ENCODE results near the gene WBP4. TPM values are rescaled to one million over a fixed set of nuclear protein-coding genes. Genes with fewer than 3 reads are reported as not detected.
A peak's percentile ranks its signal among the peaks of the same experiment; 100 is the strongest.

The WBP4 gene
- total and polyA plus RNA-seq, 2 of the 13 experiments (the other 11 are each of a cell fraction or from before 2014, with no cell fraction given) = 6.7 to 11.7 TPM

DNA sequence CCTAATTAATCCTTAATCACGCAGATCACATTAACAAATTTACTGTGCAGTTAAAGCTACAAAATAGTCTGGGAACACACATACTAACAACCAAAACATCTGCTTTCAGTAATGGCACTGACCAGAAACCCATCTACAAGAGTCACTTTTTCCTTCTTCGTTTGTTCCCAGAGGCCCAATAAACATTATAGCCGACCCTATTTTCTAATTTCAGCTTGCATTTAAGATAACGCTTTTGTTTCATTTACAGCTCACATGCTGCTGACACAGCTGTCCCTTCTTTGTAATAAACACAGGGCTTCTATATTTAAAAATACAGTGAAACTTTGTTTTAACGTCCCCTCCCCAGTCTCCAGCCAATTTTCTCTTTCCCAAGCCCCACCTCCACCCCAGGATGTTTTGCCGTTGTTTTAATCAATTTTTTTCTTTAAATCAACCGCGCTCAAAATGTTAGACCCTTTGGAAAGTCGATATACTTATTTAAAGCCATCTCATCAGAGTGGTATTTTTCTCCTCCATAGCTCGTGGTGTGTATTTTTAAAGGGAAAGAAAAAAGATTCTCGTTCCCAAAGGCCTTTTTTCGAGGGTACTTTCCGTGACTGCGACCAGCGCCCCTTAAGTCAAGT, 1.7 kb upstream of the WBP4 start (continued):
- no peak for TF ChIP-seq U2AF1 (optimal IDR thresholded peaks at IDR 0.05; ENCODE audit: low read depth, low read length)

DNA sequence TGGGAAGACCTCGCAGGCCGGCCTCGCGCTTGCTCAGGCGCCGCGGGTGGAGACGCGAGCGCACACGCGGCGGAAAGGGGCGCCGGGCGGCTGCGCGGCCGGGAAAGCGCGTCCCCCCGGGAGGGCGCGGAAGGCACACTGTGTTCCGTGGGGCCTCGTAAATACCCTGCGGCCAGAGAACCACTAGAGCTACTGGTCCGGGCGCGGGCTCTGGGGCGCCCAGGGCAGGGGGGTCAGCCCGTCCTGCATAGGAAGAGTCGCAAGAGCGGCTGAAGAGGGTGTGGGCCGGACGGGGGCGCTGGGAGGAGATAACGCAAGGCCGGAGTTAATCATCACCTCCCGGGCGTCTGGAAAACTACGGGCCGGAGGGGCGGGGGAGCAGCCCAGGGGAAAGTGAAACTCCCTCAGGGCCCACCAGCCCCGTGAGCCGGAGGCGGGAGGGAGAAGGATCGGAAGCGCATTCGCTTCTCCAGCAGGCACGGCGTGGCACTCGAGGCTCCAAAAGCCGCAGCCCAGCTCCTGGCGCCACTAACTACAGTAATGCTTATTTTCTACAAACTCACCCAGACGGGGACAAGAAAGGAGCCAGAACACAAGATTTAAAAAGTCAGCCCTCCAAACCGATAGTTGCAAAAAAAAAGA, 1.1 kb upstream of the WBP4 start:
- peak overlapping the region; percentile 93 for H3K9ac ChIP-seq (ENCODE audit: insufficient read depth, low read depth, low read length)
- H3K4me2 ChIP-seq (ENCODE audit: low read depth, low read length) = peak overlapping the region; percentile 86
- peaks cover 86% of the 10 kb centered on the region for H3K79me2 ChIP-seq (ENCODE audit: insufficient read depth, low read length)
- intact Hi-C loops (cut with micrococcal nuclease; ENCODE audit: unreplicated experiment) = loop anchor here (2.0 to 5.0 kb wide), 4 partner anchors 55 to 273 kb away; partner anchors contain the start of genes KBTBD6, NAA16 and SLC25A15
- H3K27ac ChIP-seq (ENCODE audit: extremely low read length, insufficient read depth, low read length) = peak overlapping the region; percentile 98
- ChIA-PET CTCF (ENCODE audit: low intra/inter-chr PET ratio, low total read pairs) (no interaction called here), POLR2A (interaction anchor here (0.6 to 2.7 kb wide), 22 partner anchors 9 to 593 kb away, joined by 3 to 35 read pairs (median 4); partner anchors contain the start of genes ELF1, KBTBD7 and SLC25A15)
- H3K4me3 ChIP-seq (replicated peaks in 1 of 3; ENCODE audit: insufficient read depth in 1 of 3, low read depth in 2 of 3, low read length in 3 of 3) = peak overlapping the region; percentile 84 to 96 (median 90)
- H2AFZ ChIP-seq (ENCODE audit: low read length) = no peak overlapping the region
- H3K9me3 ChIP-seq (ENCODE audit: low read length) = no peaks in the 10 kb centered on the region
- peak; percentile 92 for DNase-seq (ENCODE audit: low spot score)
- ATAC-seq = peak; percentile 81
- H3K27me3 ChIP-seq (ENCODE audit: control insufficient read depth in 1 of 2, insufficient read depth in 2 of 2, low read length in 2 of 2) = no peaks in the 10 kb centered on the region; a peak in 1 of 5 replicates
- WGBS (ENCODE audit: low lambda C conversion rate) = 0% methylated on average over 24 of the region's 57 CpGs
- TSS peak; percentile 52 for BruUV-seq (replicated peaks)
- in situ Hi-C loops (cut with HindIII; ENCODE audit: extremely low pct_ligation_motif_present, low pct_unique_long_range_greater_than_20kb) = loop anchor here (10.0 kb wide), 1 partner anchor 135 kb away; the partner anchor contains the start of gene KBTBD7
- H3K36me3 ChIP-seq (replicated peaks in 1 of 2; ENCODE audit: control insufficient read depth in 1 of 2, insufficient read depth in 2 of 2, low read length in 2 of 2) = peaks cover 0 to under 1% of the 10 kb centered on the region in 2 experiments; a peak in 4 of 5 replicates
- FAIRE-seq = peak; percentile 57
- H4K20me1 ChIP-seq (ENCODE audit: insufficient read depth, low read length) = peaks cover 35% of the 10 kb centered on the region
- peaks cover 63% of the 10 kb centered on the region for H3K4me1 ChIP-seq (ENCODE audit: insufficient read depth, low read length)
- TF ChIP-seq ZNF460 (CRISPR knock-in tag; IDR thresholded peaks at IDR 0.05; ENCODE audit: borderline replicate concordance) (peak; percentile 31; the same call in 1 of the 2 replicates), ZNF570 (CRISPR knock-in tag; IDR thresholded peaks at IDR 0.05; ENCODE audit: borderline replicate concordance) (no peak), ZNF563 (CRISPR knock-in tag; IDR thresholded peaks at IDR 0.05) (peak; percentile 64), ATF1 (CRISPR knock-in tag; IDR thresholded peaks at IDR 0.05) (no peak), CBFB (CRISPR knock-in tag; IDR thresholded peaks at IDR 0.05) (0 out of 2 replicates have a peak, but pooled peaks have one; percentile 24), FOSL1 (CRISPR knock-in tag; IDR thresholded peaks at IDR 0.05; ENCODE audit: borderline replicate concordance) (no peak), PRMT3 (CRISPR knock-in tag; IDR thresholded peaks at IDR 0.05; ENCODE audit: borderline replicate concordance, low read depth) (no peak), ZC3H13 (CRISPR knock-in tag; IDR thresholded peaks at IDR 0.05) (peak; percentile 73), ZNF160 (CRISPR knock-in tag; IDR thresholded peaks at IDR 0.05) (no peak), ZNF282 (IDR thresholded peaks at IDR 0.05; ENCODE audit: partially characterized antibody) (no peak), NFKBIZ (CRISPR knock-in tag; IDR thresholded peaks at IDR 0.05) (no peak)
- TF ChIP-seq, protein P1, sequence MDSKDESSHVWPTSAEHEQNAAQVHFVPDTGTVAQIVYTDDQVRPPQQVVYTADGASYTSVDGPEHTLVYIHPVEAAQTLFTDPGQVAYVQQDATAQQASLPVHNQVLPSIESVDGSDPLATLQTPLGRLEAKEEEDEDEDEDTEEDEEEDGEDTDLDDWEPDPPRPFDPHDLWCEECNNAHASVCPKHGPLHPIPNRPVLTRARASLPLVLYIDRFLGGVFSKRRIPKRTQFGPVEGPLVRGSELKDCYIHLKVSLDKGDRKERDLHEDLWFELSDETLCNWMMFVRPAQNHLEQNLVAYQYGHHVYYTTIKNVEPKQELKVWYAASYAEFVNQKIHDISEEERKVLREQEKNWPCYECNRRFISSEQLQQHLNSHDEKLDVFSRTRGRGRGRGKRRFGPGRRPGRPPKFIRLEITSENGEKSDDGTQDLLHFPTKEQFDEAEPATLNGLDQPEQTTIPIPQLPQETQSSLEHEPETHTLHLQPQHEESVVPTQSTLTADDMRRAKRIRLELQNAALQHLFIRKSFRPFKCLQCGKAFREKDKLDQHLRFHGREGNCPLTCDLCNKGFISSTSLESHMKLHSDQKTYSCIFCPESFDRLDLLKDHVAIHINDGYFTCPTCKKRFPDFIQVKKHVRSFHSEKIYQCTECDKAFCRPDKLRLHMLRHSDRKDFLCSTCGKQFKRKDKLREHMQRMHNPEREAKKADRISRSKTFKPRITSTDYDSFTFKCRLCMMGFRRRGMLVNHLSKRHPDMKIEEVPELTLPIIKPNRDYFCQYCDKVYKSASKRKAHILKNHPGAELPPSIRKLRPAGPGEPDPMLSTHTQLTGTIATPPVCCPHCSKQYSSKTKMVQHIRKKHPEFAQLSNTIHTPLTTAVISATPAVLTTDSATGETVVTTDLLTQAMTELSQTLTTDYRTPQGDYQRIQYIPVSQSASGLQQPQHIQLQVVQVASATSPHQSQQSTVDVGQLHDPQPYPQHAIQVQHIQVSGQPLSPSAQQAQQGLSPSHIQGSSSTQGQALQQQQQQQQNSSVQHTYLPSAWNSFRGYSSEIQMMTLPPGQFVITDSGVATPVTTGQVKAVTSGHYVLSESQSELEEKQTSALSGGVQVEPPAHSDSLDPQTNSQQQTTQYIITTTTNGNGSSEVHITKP (CRISPR knock-in tag; IDR thresholded peaks at IDR 0.05; ENCODE audit: low read depth) = peak; percentile 83
- TF ChIP-seq, protein P2, sequence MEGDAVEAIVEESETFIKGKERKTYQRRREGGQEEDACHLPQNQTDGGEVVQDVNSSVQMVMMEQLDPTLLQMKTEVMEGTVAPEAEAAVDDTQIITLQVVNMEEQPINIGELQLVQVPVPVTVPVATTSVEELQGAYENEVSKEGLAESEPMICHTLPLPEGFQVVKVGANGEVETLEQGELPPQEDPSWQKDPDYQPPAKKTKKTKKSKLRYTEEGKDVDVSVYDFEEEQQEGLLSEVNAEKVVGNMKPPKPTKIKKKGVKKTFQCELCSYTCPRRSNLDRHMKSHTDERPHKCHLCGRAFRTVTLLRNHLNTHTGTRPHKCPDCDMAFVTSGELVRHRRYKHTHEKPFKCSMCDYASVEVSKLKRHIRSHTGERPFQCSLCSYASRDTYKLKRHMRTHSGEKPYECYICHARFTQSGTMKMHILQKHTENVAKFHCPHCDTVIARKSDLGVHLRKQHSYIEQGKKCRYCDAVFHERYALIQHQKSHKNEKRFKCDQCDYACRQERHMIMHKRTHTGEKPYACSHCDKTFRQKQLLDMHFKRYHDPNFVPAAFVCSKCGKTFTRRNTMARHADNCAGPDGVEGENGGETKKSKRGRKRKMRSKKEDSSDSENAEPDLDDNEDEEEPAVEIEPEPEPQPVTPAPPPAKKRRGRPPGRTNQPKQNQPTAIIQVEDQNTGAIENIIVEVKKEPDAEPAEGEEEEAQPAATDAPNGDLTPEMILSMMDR (CRISPR knock-in tag; IDR thresholded peaks at IDR 0.05) = peak; percentile 74
- TF ChIP-seq, protein P3, sequence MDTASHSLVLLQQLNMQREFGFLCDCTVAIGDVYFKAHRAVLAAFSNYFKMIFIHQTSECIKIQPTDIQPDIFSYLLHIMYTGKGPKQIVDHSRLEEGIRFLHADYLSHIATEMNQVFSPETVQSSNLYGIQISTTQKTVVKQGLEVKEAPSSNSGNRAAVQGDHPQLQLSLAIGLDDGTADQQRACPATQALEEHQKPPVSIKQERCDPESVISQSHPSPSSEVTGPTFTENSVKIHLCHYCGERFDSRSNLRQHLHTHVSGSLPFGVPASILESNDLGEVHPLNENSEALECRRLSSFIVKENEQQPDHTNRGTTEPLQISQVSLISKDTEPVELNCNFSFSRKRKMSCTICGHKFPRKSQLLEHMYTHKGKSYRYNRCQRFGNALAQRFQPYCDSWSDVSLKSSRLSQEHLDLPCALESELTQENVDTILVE (CRISPR knock-in tag; IDR thresholded peaks at IDR 0.05) = peak; percentile 80

Measured in HepG2 (cell line).